Stomach (tissue), 9 donors: Measurements from ENCODE around the gene DOCK6. TPM values are rescaled to one million over a fixed set of nuclear protein-coding genes. Genes with fewer than 3 reads are reported as not detected.

Experiments
- DNase-seq, 2 donors: peaks; one replicate each; pipeline versions ENCODE4 v3.0.0 to v3.0.0-alpha.2; 2013 to 2019
- H3K27ac ChIP-seq, 5 donors: fragments of 200-600 bp in 4 of 5; sonication (generic) in 4 of 5; one replicate each; pipeline ENCODE4 v1.5.1; 2013 to 2019; ENCODE audit warnings: mild to moderate bottlenecking in 1 of 5, moderate library complexity in 1 of 5
- H3K27me3 ChIP-seq, 3 donors: fragments of 200-600 bp; sonication (generic); one replicate each; pipeline ENCODE4 v1.5.1; 2017 to 2019; ENCODE audit warnings: mixed run types in 1 of 3
- H3K36me3 ChIP-seq, 4 donors: fragments of 200-600 bp; sonication (generic); 1 replicate in 3 of 4; 2 replicates in 1 of 4; pipeline ENCODE4 v1.5.1; 2016 to 2019
- H3K4me1 ChIP-seq, 4 donors: fragments of 200-600 bp; sonication (generic); one replicate each; pipeline ENCODE4 v1.5.1; 2016 to 2019
- H3K4me3 ChIP-seq, 4 donors: fragments of 200-600 bp; sonication (generic) in 3 of 4; one replicate each; pipeline ENCODE4 v1.5.1; 2016 to 2019; ENCODE audit warnings: mild to moderate bottlenecking in 1 of 4
- H3K9me3 ChIP-seq, 4 donors: fragments of 200-600 bp; sonication (generic); one replicate each; pipeline ENCODE4 v1.5.1; 2016 to 2019
- CTCF ChIP-seq, 7 experiments: fragments of 450-650 bp in 4 of 7; fragments of 200-600 bp in 3 of 7; sonication (generic) in 3 of 7; IDR thresholded peaks; one replicate each; pipeline ENCODE4 v1.5.1; 2016 to 2019; ENCODE audit warnings: antibody characterized with exemption in 7 of 7, control low read depth in 2 of 7, mild to moderate bottlenecking in 1 of 7
- EP300 ChIP-seq: sonication (generic); formaldehyde crosslinking; IDR thresholded peaks from one replicate; pipeline ENCODE4 v1.6.1; 2017; ENCODE audit warnings: antibody characterized with exemption
- POLR2A ChIP-seq, 4 donors: fragments of 450-650 bp; IDR thresholded peaks; one replicate each; pipeline ENCODE4 v1.6.1; 2016; ENCODE audit warnings: antibody characterized with exemption in 4 of 4, control low read depth in 2 of 4, mild to moderate bottlenecking in 1 of 4, moderate library complexity in 1 of 4
- POLR2AphosphoS5 ChIP-seq, 3 donors: sonication (generic); formaldehyde crosslinking; IDR thresholded peaks; one replicate each; pipeline ENCODE4 v1.6.1; 2016; ENCODE audit warnings: antibody characterized with exemption in 3 of 3
- WGBS, 5 donors: extraction: QIAGEN DNeasy Blood & Tissue Kit in 3 of 5; methylation state at CpG; one replicate each; pipeline versions ENCODE4 v1.1.5 to v1.1.7; 2013 to 2018; 5-methylcytosine and 5-hydroxymethylcytosine counted together
- intact Hi-C: fragments of 100-400 bp; cut with DNase I; formaldehyde crosslinking; loops from one replicate; pipeline ENCODE4 v1.15.1; 2023; ENCODE audit warnings: low total_unique reads
- polyA plus RNA-seq, 3 donors: library from polyadenylated mRNA; stranded (reverse); fragments of 200-250 nt; gene quantifications; one replicate each; pipeline ENCODE4 v1.2.3, GENCODE V29; 2013
- total RNA-seq, 5 donors: library from RNA; depleted of rRNA; stranded (reverse); fragments of >200 nt; gene quantifications; one replicate each; pipeline versions ENCODE4 v1.1.0 to v1.2.3, GENCODE V29; 2014 to 2016
- donor health status: healthy with polysubstance abuse.
- donor health status: Bipolar disorder and iron deficiency.
- donor health status: healthy.

DOCK6 gene
- total and polyA plus RNA-seq, 8 donors: 21.4 to 243 (median 58.9) TPM

- peaks cover 0 to 30% (median 0%) of the 10 kb centered on the region in 3 donors for H3K27me3 ChIP-seq
- H3K4me3 ChIP-seq: no peak overlapping the region
- DNase-seq: peak in 1 of 2 donors; percentile 60
- intact Hi-C loops: no loop called here
- 65 to 78% (median 73%) methylated on average over 11 of the region's 11 CpGs for WGBS, 5 donors
- peaks cover 0 to 12% (median 0%) of the 10 kb centered on the region in 4 donors for H3K4me1 ChIP-seq
- H3K9me3 ChIP-seq: no peaks in the 10 kb centered on the region
- H3K27ac ChIP-seq: no peak overlapping the region
- H3K36me3 ChIP-seq: no peaks in the 10 kb centered on the region
- TF ChIP-seq EP300: no peak
These were observed 19.2 kb upstream of the DOCK6 start for GRCh38 chr19:11281356-11282049.

GRCh38 chr19:11279505-11280236, 17.3 kb upstream of the DOCK6 start:
- WGBS, 5 donors: 69 to 86% (median 78%) methylated on average over 5 of the region's 5 CpGs
- Histone ChIP-seq H3K9me3 (no peaks in the 10 kb centered on the region), H3K27me3 (peaks cover 0 to 30% (median 0%) of the 10 kb centered on the region in 3 donors), H3K4me1 (peaks cover 0 to 12% (median 0%) of the 10 kb centered on the region in 4 donors), H3K36me3 (no peaks in the 10 kb centered on the region), H3K4me3 (no peak overlapping the region), H3K27ac (no peak overlapping the region)
- TF ChIP-seq CTCF (IDR thresholded peaks at IDR 0.05) (no peak), POLR2AphosphoS5 (IDR thresholded peaks at IDR 0.05) (no peak), POLR2A (IDR thresholded peaks at IDR 0.05) (no peak)
- no peak for DNase-seq
- intact Hi-C loops: no loop called here

- Histone ChIP-seq H3K9me3 (no peaks in the 10 kb centered on the region), H3K27me3 (peaks cover 0 to 27% (median 0%) of the 10 kb centered on the region in 3 donors), H3K4me3 (no peak overlapping the region), H3K27ac (no peak overlapping the region), H3K36me3 (no peaks in the 10 kb centered on the region), H3K4me1 (peaks cover 0 to 12% (median 0%) of the 10 kb centered on the region in 4 donors)
- intact Hi-C loops: no loop called here
- WGBS, 5 donors: 27 to 49% (median 36%) methylated on average over 6 of the region's 6 CpGs
- DNase-seq: peak in 1 of 2 donors; percentile 63
- TF ChIP-seq EP300: no peak
- TF ChIP-seq CTCF (IDR thresholded peaks at IDR 0.05): no peak
- no peak for TF ChIP-seq POLR2A (IDR thresholded peaks at IDR 0.05)
- no peak for TF ChIP-seq POLR2AphosphoS5 (IDR thresholded peaks at IDR 0.05)
These were observed 16.3 kb upstream of the DOCK6 start for GRCh38 chr19:11278670-11279069.

GRCh38 chr19:11274533-11275086, 12.3 kb upstream of the DOCK6 start:
- Histone ChIP-seq H3K4me1 (peaks cover 0 to 10% (median 2%) of the 10 kb centered on the region in 4 donors), H3K4me3 (no peak overlapping the region), H3K9me3 (no peaks in the 10 kb centered on the region), H3K27ac (no peak overlapping the region), H3K27me3 (peaks cover 0 to 16% (median 0%) of the 10 kb centered on the region in 3 donors), H3K36me3 (no peaks in the 10 kb centered on the region)
- WGBS, 5 donors: 67 to 74% (median 73%) methylated on average over 4 of the region's 4 CpGs
- intact Hi-C loops: no loop called here
- TF ChIP-seq POLR2AphosphoS5 (IDR thresholded peaks at IDR 0.05) (no peak), POLR2A (IDR thresholded peaks at IDR 0.05) (no peak), CTCF (IDR thresholded peaks at IDR 0.05) (no peak), EP300 (no peak)
- DNase-seq: no peak
